Lung (tissue), 12 donors: ENCODE data around the gene ARRDC1. TPM values are rescaled to one million over a fixed set of nuclear protein-coding genes. Genes with fewer than 3 reads are reported as not detected.
"Not testable (repeated sequence)": the region's sequence is repeated elsewhere in the genome, so short reads cannot be mapped to it uniquely, and the experiment has no call there.

Experiments
- ATAC-seq: fragments of 200-7000 bp; cut with Tn5 transposase; one replicate; pipeline ENCODE4 v1.9.1; 2020; ENCODE audit warnings: moderate number of reproducible peaks; ENCODE audit not compliant: insufficient read depth, low FRiP score
- DNase-seq, 3 donors: peaks; one replicate each; pipeline ENCODE4 v3.0.0-alpha.2; 2013 to 2017
- H3K27ac ChIP-seq, 2 donors: one replicate each; pipeline ENCODE4 v1.5.1; 2013; ENCODE audit warnings: mild to moderate bottlenecking in 2 of 2, moderate library complexity in 2 of 2, control low read depth in 1 of 2, inconsistent platforms in 1 of 2, low read depth in 1 of 2, low read length in 1 of 2
- H3K27me3 ChIP-seq, 3 donors: one replicate each; pipeline ENCODE4 v1.5.1; 2013; ENCODE audit warnings: low read length in 2 of 3; ENCODE audit not compliant: control insufficient read depth in 3 of 3, insufficient read depth in 3 of 3
- H3K36me3 ChIP-seq, 4 donors: one replicate each; pipeline ENCODE4 v1.5.1; 2013; ENCODE audit warnings: low read length in 4 of 4, mild to moderate bottlenecking in 1 of 4, moderate library complexity in 1 of 4; ENCODE audit not compliant: control insufficient read depth in 4 of 4, insufficient read depth in 4 of 4
- H3K4me1 ChIP-seq, 5 donors: one replicate each; pipeline ENCODE4 v1.5.1; 2013; ENCODE audit warnings: low read length in 5 of 5, mild to moderate bottlenecking in 2 of 5, moderate library complexity in 1 of 5; ENCODE audit not compliant: control insufficient read depth in 5 of 5, insufficient read depth in 5 of 5
- H3K4me3 ChIP-seq: one replicate; pipeline ENCODE4 v1.5.1; 2013; ENCODE audit warnings: mild to moderate bottlenecking, control low read depth, moderate library complexity
- H3K9ac ChIP-seq, 2 donors: one replicate each; pipeline ENCODE4 v1.5.1; 2013; ENCODE audit warnings: low read length in 2 of 2, control low read depth in 1 of 2; ENCODE audit not compliant: insufficient read depth in 1 of 2
- H3K9me3 ChIP-seq, 4 donors: one replicate each; pipeline ENCODE4 v1.5.1; 2013; ENCODE audit warnings: low read length in 3 of 4, mild to moderate bottlenecking in 1 of 4, moderate library complexity in 1 of 4; ENCODE audit not compliant: control insufficient read depth in 4 of 4, insufficient read depth in 3 of 4
- WGBS, 2 donors: extraction: QIAGEN DNeasy Blood & Tissue Kit; methylation state at CpG; one replicate each; pipeline ENCODE4 v1.1.7; 2013; 5-methylcytosine and 5-hydroxymethylcytosine counted together
- polyA plus RNA-seq, 2 donors: library from polyadenylated mRNA; stranded (reverse); fragments of 200-250 nt; gene quantifications; one replicate each; pipeline ENCODE4 v1.2.1, GENCODE V29; 2013
- total RNA-seq, 2 donors: library from RNA; depleted of rRNA in 1 of 2; stranded (reverse); fragments of >200 nt in 1 of 2; gene quantifications; one replicate each; pipeline ENCODE4 v1.2.1, GENCODE V29; 2014 to 2021
- TF ChIP-seq, protein P1 (sequence below): IDR thresholded peaks from 2 replicates; pipeline ENCODE4 v1.5.1; 2012; ENCODE audit warnings: mild to moderate bottlenecking; ENCODE audit errors: control extremely low read depth, extremely low read depth
- donor health status: control.
- donor health status: control.
- donor health status: Bipolar disorder and iron deficiency.
- donor health status: healthy.
- donor health status: DM: yes; HTN: yes; CAD: no.

ARRDC1 gene
- total and polyA plus RNA-seq, 4 donors: 57.4 to 137 (median 94.6) TPM

DNA sequence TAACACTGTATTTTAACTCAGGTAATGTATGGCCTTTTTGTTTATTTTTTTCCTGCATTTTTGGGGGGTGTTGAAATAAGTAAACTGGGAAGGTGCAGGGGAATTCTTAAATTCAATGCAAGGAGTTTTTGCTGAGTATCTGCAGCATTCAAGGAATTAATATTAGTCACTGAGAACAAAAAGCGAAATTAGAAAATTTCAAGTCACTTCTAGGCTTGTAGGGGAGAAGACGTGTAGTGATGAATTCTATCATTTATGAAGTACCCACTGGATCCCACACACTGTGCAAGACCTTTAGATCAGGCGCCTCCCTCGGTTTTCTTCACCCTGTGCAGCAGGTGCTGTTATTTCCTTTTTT lies 14.5 kb downstream of the ARRDC1 start:
- no peak for DNase-seq
- peak overlapping the region in 1 of 2 donors; percentile 88 for H3K27ac ChIP-seq
- no peaks in the 10 kb centered on the region for H3K9me3 ChIP-seq
- no peaks in the 10 kb centered on the region for H3K27me3 ChIP-seq
- TF ChIP-seq, protein P1, sequence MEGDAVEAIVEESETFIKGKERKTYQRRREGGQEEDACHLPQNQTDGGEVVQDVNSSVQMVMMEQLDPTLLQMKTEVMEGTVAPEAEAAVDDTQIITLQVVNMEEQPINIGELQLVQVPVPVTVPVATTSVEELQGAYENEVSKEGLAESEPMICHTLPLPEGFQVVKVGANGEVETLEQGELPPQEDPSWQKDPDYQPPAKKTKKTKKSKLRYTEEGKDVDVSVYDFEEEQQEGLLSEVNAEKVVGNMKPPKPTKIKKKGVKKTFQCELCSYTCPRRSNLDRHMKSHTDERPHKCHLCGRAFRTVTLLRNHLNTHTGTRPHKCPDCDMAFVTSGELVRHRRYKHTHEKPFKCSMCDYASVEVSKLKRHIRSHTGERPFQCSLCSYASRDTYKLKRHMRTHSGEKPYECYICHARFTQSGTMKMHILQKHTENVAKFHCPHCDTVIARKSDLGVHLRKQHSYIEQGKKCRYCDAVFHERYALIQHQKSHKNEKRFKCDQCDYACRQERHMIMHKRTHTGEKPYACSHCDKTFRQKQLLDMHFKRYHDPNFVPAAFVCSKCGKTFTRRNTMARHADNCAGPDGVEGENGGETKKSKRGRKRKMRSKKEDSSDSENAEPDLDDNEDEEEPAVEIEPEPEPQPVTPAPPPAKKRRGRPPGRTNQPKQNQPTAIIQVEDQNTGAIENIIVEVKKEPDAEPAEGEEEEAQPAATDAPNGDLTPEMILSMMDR: no peak
- peaks cover 0 to 11% (median 3%) of the 10 kb centered on the region in 4 donors for H3K36me3 ChIP-seq
- H3K9ac ChIP-seq: peak overlapping the region in 1 of 2 donors; percentile 82
- WGBS, 2 donors: 47 to 55% methylated on average over 4 of the region's 4 CpGs
- no peak overlapping the region for H3K4me3 ChIP-seq
- peaks cover 8 to 25% (median 13%) of the 10 kb centered on the region in 5 donors for H3K4me1 ChIP-seq
- no peak for ATAC-seq

DNA sequence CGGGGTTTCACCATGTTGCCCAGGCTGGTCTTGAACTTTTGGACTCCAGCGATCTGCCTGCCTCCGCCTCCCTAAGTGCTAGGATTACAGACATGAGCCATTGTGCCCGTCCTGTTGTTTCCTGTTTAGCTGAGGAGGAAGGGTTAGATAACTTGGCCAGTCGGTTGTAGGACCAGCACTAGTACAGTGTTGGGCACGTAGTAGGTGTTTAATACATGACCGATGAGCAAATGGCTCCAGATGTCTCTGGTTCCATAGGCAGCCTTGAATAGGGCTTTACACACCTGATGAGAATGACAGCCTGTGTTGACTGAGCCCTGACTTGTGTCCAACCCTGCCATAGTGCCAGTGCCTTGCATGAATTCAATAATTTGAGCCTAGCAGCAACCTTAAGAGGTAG lies 15.1 kb downstream of the ARRDC1 start:
- DNase-seq (no peak), ATAC-seq (no peak)
- no peaks in the 10 kb centered on the region for H3K27me3 ChIP-seq
- 67 to 70% methylated on average over 7 of the region's 7 CpGs for WGBS, 2 donors
- peak overlapping the region in 1 of 2 donors; percentile 38 for H3K9ac ChIP-seq
- no peak overlapping the region for H3K4me3 ChIP-seq
- peaks cover 8 to 25% (median 16%) of the 10 kb centered on the region in 5 donors for H3K4me1 ChIP-seq
- TF ChIP-seq, protein P1: no peak
- H3K36me3 ChIP-seq: peaks cover 0 to 6% (median 3%) of the 10 kb centered on the region in 4 donors
- H3K27ac ChIP-seq: no peak overlapping the region
- no peaks in the 10 kb centered on the region for H3K9me3 ChIP-seq

DNA sequence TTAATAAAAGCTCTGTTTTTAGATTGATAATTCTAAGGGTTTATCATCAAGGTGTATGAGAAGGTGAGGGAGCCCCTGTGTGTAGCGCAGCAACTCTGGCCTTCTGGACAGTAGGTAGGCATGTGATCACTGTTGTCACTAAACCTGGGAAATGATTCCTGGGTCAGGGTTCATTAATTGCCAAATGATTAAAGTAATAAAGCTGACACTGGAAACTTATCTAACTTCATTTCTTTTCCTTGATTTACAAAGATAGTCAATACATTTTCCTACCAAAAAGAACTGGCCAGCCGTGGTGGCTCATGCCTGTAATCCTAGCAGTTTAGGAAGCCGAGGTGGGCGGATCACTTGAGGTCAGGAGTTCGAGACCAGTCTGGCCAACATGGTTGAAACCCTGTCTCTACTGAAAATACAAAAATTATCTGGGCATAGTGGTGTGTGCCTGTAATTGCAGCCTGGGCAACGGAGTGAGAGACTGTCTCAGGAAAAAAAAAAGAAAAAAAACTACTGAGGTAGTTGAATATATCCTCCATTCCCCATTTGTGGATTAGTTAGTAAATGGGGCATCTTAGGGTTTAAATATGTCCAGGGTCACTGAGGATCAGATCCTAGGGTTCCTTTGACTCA lies 15.8 kb downstream of the ARRDC1 start:
- Histone ChIP-seq H3K36me3 (peaks cover 0 to 6% (median 1%) of the 10 kb centered on the region in 4 donors), H3K9me3 (no peaks in the 10 kb centered on the region), H3K27me3 (no peaks in the 10 kb centered on the region), H3K4me3 (no peak overlapping the region), H3K27ac (no peak overlapping the region), H3K9ac (no peak overlapping the region), H3K4me1 (peaks cover 8 to 25% (median 16%) of the 10 kb centered on the region in 5 donors)
- DNase-seq: no peak
- ATAC-seq: no peak
- 68 to 70% methylated on average over 6 of the region's 6 CpGs for WGBS, 2 donors
- TF ChIP-seq, protein P1: no peak

DNA sequence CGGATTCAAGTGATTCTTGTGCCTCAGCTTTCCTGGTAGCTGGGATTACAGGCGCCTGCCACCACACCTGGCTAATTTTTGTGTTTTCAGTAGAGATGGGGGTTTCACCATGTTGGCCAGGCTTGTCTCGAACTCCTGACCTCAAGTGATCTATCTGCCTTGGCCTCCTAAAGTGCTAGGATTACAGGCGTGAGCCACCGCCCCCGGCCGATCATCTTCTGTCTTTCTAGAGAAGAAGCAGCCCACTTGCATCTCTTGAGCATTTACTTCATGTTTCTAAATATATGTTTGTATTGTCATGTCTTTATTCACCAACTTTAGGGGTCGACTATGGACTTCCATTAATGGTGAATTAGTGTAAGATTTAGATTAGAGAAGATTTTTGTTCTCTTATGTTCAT lies 16.7 kb downstream of the ARRDC1 start:
- not testable (repeated sequence) for H3K4me3 ChIP-seq, H3K9me3 ChIP-seq, H3K27ac ChIP-seq, ATAC-seq, H3K9ac ChIP-seq, DNase-seq, H3K36me3 ChIP-seq, H3K27me3 ChIP-seq
- WGBS, 2 donors: 81 to 95% methylated on average over 8 of the region's 8 CpGs
- peaks cover 8 to 25% (median 16%) of the 10 kb centered on the region in 5 donors for H3K4me1 ChIP-seq
